Gastrocnemius medialis (tissue), 4 donors: ENCODE results near the gene EEIG1. TPM values are rescaled to one million over a fixed set of nuclear protein-coding genes. Genes with fewer than 3 reads are reported as not detected.

Experiments
- ATAC-seq, 2 donors: fragments of 150-250 bp; one replicate each; pipeline ENCODE4 v1.9.1; 2016
- DNase-seq, 2 donors: peaks; one replicate each; pipeline ENCODE4 v3.0.0-alpha.2; 2019
- H3K27ac ChIP-seq, 4 donors: fragments of 200-600 bp; sonication (generic); 1 replicate in 1 of 4; 2 replicates in 3 of 4; pipeline ENCODE4 v1.5.1; 2016 to 2018; ENCODE audit warnings: mild to moderate bottlenecking in 2 of 4, moderate library complexity in 1 of 4
- H3K27me3 ChIP-seq, 3 donors: fragments of 200-600 bp; sonication (generic) in 2 of 3; 1 replicate in 1 of 3; 2 replicates in 2 of 3; pipeline versions ENCODE4 v1.5.1 to v1.6.0; 2016 to 2019; ENCODE audit warnings: mild to moderate bottlenecking in 1 of 3, moderate library complexity in 1 of 3
- H3K36me3 ChIP-seq, 2 donors: fragments of 200-600 bp; sonication (generic) in 1 of 2; one replicate each; pipeline ENCODE4 v1.5.1; 2017 to 2018
- H3K4me1 ChIP-seq, 2 donors: fragments of 200-600 bp; sonication (generic) in 1 of 2; one replicate each; pipeline ENCODE4 v1.5.1; 2016 to 2017; ENCODE audit warnings: mild to moderate bottlenecking in 2 of 2
- H3K4me3 ChIP-seq, 4 donors: fragments of 200-600 bp; sonication (generic) in 3 of 4; 1 replicate in 1 of 4; 2 replicates in 3 of 4; pipeline ENCODE4 v1.5.1; 2016 to 2019; ENCODE audit warnings: mild to moderate bottlenecking in 2 of 4
- H3K9me3 ChIP-seq, 3 donors: fragments of 200-600 bp; sonication (generic) in 2 of 3; 1 replicate in 1 of 3; 2 replicates in 2 of 3; pipeline ENCODE4 v1.5.1; 2016 to 2019
- CTCF ChIP-seq, 5 experiments: fragments of 450-650 bp in 3 of 5; fragments of 200-600 bp in 2 of 5; sonication (generic) in 2 of 5; IDR thresholded peaks in 4 of 5; conservative IDR thresholded peaks in 1 of 5; 1 replicate in 4 of 5; 2 replicates in 1 of 5; pipeline ENCODE4 v1.5.1; 2016 to 2019; ENCODE audit warnings: antibody characterized with exemption in 5 of 5, mild to moderate bottlenecking in 3 of 5, moderate library complexity in 3 of 5
- POLR2A ChIP-seq, 2 donors: fragments of 450-650 bp; IDR thresholded peaks; one replicate each; pipeline ENCODE4 v1.6.1; 2017; ENCODE audit warnings: antibody characterized with exemption in 2 of 2, mild to moderate bottlenecking in 2 of 2, moderate library complexity in 2 of 2
- in situ Hi-C, 4 donors: fragments of 200-750 bp; cut with MboI; loops; one replicate each; pipeline versions ENCODE4 v1.15.0 to v1.8.0; 2017; ENCODE audit warnings: low sequenced_read_pairs in 4 of 4
- intact Hi-C: fragments of 100-400 bp; cut with DNase I; formaldehyde crosslinking; loops from one replicate; pipeline ENCODE4 v1.15.1; 2023; ENCODE audit warnings: low total_unique reads
- total RNA-seq, 4 donors: library from RNA; depleted of rRNA; stranded (reverse); fragments of >200 nt; gene quantifications; one replicate each; pipeline versions ENCODE4 v1.1.0 to v1.2.3, GENCODE V29; 2016

The EEIG1 gene
- total RNA-seq, 4 donors from 2014 or later = 1.8 to 4.5 (median 2.8) TPM

GRCh38 chr9:127953768-127954505, 26.9 kb downstream of the EEIG1 start:
- TF ChIP-seq CTCF (IDR thresholded peaks at IDR 0.05 in 4 of 5, conservative IDR thresholded peaks at IDR 0.05 in 1 of 5) (no peak), POLR2A (IDR thresholded peaks at IDR 0.05) (no peak)
- Histone ChIP-seq H3K9me3 (no peaks in the 10 kb centered on the region), H3K36me3 (no peaks in the 10 kb centered on the region), H3K27me3 (no peaks in the 10 kb centered on the region), H3K4me3 (no peak overlapping the region), H3K27ac (peak overlapping the region in 3 of 4 donors; percentile 83 to 92 (median 88)), H3K4me1 (peaks cover 22 to 29% of the 10 kb centered on the region in 2 donors)
- in situ Hi-C loops = loop anchor here (10.0 to 25.0 kb wide), 4 partner anchors 81 to 161 kb away; no protein-coding TSS in a partner anchor
- intact Hi-C loops = no loop called here
- no peak for ATAC-seq
- DNase-seq = no peak

DNA sequence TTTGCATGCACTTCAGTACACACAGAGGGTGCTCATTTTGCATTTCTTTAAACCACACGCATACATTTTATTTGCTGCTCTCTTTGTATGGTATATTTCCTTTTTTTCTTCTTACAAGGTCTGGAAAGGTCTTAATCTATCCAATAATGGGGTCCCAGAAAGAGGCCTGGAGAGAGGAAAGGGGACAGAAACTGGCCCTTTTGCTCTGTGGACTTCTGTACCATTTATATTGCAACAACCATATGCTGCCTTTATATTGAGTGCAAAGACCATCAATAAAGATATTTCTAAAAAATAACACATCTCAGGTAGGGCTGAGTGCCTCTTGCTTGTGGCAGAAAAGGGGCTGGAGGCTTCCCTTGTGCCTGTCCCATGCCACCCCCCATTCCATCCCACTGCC, 27.6 kb downstream of the EEIG1 start:
- Histone ChIP-seq H3K9me3 (no peaks in the 10 kb centered on the region), H3K27me3 (no peaks in the 10 kb centered on the region), H3K36me3 (no peaks in the 10 kb centered on the region), H3K27ac (no peak overlapping the region), H3K4me1 (peaks cover 22 to 29% of the 10 kb centered on the region in 2 donors), H3K4me3 (no peak overlapping the region)
- in situ Hi-C loops (loop anchor here (10.0 to 25.0 kb wide), 4 partner anchors 82 to 162 kb away; no protein-coding TSS in a partner anchor), intact Hi-C loops (no loop called here)
- no peak for TF ChIP-seq CTCF (IDR thresholded peaks at IDR 0.05 in 4 of 5, conservative IDR thresholded peaks at IDR 0.05 in 1 of 5)
- no peak for TF ChIP-seq POLR2A (IDR thresholded peaks at IDR 0.05)
- DNase-seq (no peak), ATAC-seq (no peak)

GRCh38 chr9:127950513-127951289, 30.1 kb downstream of the EEIG1 start:
- peaks cover 19 to 21% of the 10 kb centered on the region in 2 donors for H3K4me1 ChIP-seq
- ATAC-seq (no peak), DNase-seq (no peak)
- no peaks in the 10 kb centered on the region for H3K9me3 ChIP-seq
- H3K4me3 ChIP-seq = no peak overlapping the region
- no peak overlapping the region for H3K27ac ChIP-seq
- no peaks in the 10 kb centered on the region for H3K36me3 ChIP-seq
- intact Hi-C loops (no loop called here), in situ Hi-C loops (loop anchor here (10.0 to 25.0 kb wide), 4 partner anchors 84 to 164 kb away; no protein-coding TSS in a partner anchor)
- no peaks in the 10 kb centered on the region for H3K27me3 ChIP-seq
- TF ChIP-seq CTCF (IDR thresholded peaks at IDR 0.05 in 4 of 5, conservative IDR thresholded peaks at IDR 0.05 in 1 of 5) = no peak
- no peak for TF ChIP-seq POLR2A (IDR thresholded peaks at IDR 0.05)

DNA sequence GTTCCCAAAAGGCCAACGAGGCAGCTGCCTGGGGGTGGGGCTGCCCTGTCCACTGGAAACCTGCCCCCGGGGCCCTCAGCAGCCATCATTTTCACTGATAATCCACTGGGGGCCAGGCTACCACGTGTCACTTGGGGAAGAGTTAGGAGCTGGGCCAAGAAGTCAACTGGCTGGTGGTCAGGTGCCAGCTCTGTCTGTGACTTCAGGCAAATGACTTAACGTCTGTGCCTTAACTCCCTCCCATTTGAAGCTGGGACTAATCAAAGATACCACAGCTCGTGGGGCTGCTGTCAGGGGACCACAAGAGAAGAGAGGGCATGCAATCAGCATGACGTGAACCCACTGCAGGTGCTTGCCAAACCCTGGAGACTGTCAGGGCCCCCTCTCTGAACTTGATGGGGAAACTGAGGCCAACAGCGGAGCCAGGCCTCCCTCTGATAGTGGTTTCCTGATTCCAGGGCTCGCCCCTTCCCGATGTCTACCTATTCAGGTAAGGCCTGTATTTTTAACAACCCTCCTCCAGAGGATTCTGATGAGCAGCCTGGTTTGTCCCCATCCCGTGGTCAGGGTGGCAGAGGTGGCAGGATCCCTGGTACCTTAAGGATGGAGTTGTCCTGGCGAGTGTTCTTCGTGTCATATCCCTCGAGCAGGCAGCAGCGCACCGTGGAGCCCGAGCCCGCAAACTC, 30.8 kb downstream of the EEIG1 start:
- DNase-seq = no peak
- no peak overlapping the region for H3K27ac ChIP-seq
- no peak overlapping the region for H3K4me3 ChIP-seq

More for the DNA sequence above, 30.8 kb downstream of the EEIG1 start:
- Histone ChIP-seq H3K27me3 (no peaks in the 10 kb centered on the region), H3K36me3 (no peaks in the 10 kb centered on the region), H3K9me3 (no peaks in the 10 kb centered on the region), H3K4me1 (peaks cover 15 to 16% of the 10 kb centered on the region in 2 donors)
- intact Hi-C loops (no loop called here), in situ Hi-C loops (loop anchor here (5.0 to 25.0 kb wide), 5 partner anchors 82 to 165 kb away; no protein-coding TSS in a partner anchor)
- no peak for TF ChIP-seq CTCF (IDR thresholded peaks at IDR 0.05 in 4 of 5, conservative IDR thresholded peaks at IDR 0.05 in 1 of 5)
- no peak for TF ChIP-seq POLR2A (IDR thresholded peaks at IDR 0.05)
- peak in 1 of 2 donors; percentile 31 for ATAC-seq
